GM18505 (cell line): ENCODE results near the gene TUBA1C.

Source experiments
- ATAC-seq: cut with Tn5 transposase; IDR thresholded peaks from one replicate; pipeline ENCODE4 v1.9.1; 2021; ENCODE audit not compliant: unreplicated experiment
- POLR2A ChIP-seq: IDR thresholded peaks from 4 replicates; pipeline ENCODE4 v1.6.1; 2011; ENCODE audit warnings: borderline replicate concordance; ENCODE audit not compliant: insufficient read depth, insufficient read length; ENCODE audit errors: extremely low read depth

TUBA1C gene

DNA sequence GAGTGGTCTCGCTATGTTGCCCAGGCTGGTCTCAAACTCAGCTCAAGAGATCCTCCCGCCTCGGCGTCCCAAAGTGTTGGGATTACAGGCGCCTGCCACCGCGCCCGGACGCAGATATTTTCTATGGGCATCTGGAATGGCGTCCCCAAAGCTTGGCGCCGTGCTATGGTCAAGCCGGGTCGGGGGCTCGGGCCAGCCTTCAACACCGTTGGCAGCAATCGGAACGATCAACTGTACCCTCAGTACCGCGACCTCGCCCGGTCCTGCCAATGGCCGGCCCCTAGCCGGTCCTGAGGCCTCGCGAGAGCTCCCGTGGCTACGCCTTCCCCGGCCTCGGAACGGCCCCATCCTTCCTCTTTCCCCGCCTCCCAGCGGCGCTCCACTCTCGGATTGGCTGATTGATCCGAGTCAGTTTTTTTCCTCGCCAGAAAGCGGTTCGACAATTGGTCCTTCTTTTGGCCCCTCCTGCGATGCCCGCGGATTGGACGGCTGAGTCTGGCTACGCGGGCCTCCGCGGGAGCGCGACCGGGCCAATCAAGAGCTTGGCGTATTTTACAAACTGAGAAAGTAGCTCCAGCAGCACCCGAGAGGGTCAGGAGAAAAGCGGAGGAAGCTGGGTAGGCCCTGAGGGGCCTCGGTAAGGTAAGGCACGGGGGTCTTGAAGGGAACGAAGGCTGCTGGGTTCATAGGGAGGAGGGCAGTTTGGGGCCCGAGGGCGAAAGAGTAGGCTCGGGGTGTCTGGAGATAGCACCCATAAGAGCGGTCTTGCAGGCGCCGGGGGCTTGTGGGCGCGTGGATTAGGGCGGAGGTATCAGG, 58.0 kb downstream of the TUBA1C start, which contains the start of gene TROAP:
Gene TROAP (plus strand): TSS at position 548 of the 816 bp plus-strand sequence. CDS start 354 bp downstream, outside the sequence.
- TF ChIP-seq POLR2A = peak; percentile 89
- ATAC-seq = peak; percentile 97

GRCh38 chr12:49323524-49324097, 58.7 kb downstream of the TUBA1C start:
- no peak for ATAC-seq
- TF ChIP-seq POLR2A = no peak
